A549 (cell line): ENCODE measurements around the gene MAML3.

Experiments
- CTCF ChIP-seq: fragments of >200 bp; sonication (Bioruptor Twin); formaldehyde crosslinking; IDR thresholded peaks from 3 replicates; pipeline ENCODE4 v1.5.1; 2016
- HOXA7 ChIP-seq: fragments of 250-450 bp; sonication (Bioruptor Pico); IDR thresholded peaks from 2 replicates; pipeline ENCODE4 v1.5.0; 2020; ENCODE audit warnings: mild to moderate bottlenecking, moderate library complexity

GRCh38 chr4:140031061-140031460, 122.9 kb downstream of the MAML3 start:
- TF ChIP-seq HOXA7 (CRISPR knock-in tag) (no peak), CTCF (no peak)
